Naive thymus-derived CD4-positive, alpha-beta T cell (primary cell): ENCODE measurements around the gene BIRC7. TPM values are rescaled to one million over a fixed set of nuclear protein-coding genes. Genes with fewer than 3 reads are reported as not detected.

Source experiments
- ATAC-seq: fragments of 150-1000 bp; cut with Tn5 transposase; 2 replicates; pipeline ENCODE4 v1.10.0; 2021; ENCODE audit warnings: mild to moderate bottlenecking, moderate library complexity
- CTCF ChIA-PET: fragments of 350-600 bp; sonication (Branson Sonifier 250); formaldehyde crosslinking; loops from one replicate; lab custom pipeline; 2021; ENCODE audit warnings: antibody characterized with exemption; lab: Charles Lee
- POLR2A ChIA-PET: fragments of 350-600 bp; sonication (Branson Sonifier 250); formaldehyde crosslinking; loops from one replicate; lab custom pipeline; 2021; ENCODE audit warnings: antibody characterized with exemption, inconsistent platforms; lab: Charles Lee
- DNase-seq, 9 donors: peaks; one replicate each; pipeline versions ENCODE4 v3.0.0 to v3.0.0-alpha.2; 2020 to 2022; ENCODE audit warnings: mixed read lengths in 1 of 9
- H3K27ac ChIP-seq: one replicate; pipeline ENCODE4 v1.7.0; 2013; ENCODE audit warnings: mild to moderate bottlenecking, low read depth, low read length, moderate library complexity
- H3K27me3 ChIP-seq, 2 donors: one replicate each; pipeline ENCODE4 v1.7.0; 2013; ENCODE audit warnings: low read length in 2 of 2, mild to moderate bottlenecking in 2 of 2, moderate library complexity in 2 of 2; ENCODE audit not compliant: control insufficient read depth in 2 of 2, insufficient read depth in 2 of 2
- H3K36me3 ChIP-seq, 3 experiments: 1 replicate in 2 of 3; 2 replicates in 1 of 3; pipeline ENCODE4 v1.7.0; 2013; ENCODE audit warnings: low read length in 3 of 3, mild to moderate bottlenecking in 3 of 3, moderate library complexity in 1 of 3; ENCODE audit not compliant: insufficient read depth in 3 of 3, control insufficient read depth in 2 of 3
- H3K4me1 ChIP-seq, 2 donors: one replicate each; pipeline ENCODE4 v1.7.0; 2013; ENCODE audit warnings: low read length in 2 of 2, mild to moderate bottlenecking in 2 of 2, moderate library complexity in 1 of 2; ENCODE audit not compliant: control insufficient read depth in 2 of 2, insufficient read depth in 2 of 2
- H3K4me3 ChIP-seq: 2 replicates; pipeline ENCODE4 v1.7.0; 2013; ENCODE audit warnings: mild to moderate bottlenecking, low read length
- H3K9me3 ChIP-seq, 3 experiments: 1 replicate in 2 of 3; 2 replicates in 1 of 3; pipeline ENCODE4 v1.7.0; 2013; ENCODE audit warnings: low read length in 3 of 3; ENCODE audit not compliant: control insufficient read depth in 2 of 3
- H3K27ac Mint-ChIP-seq, 9 donors: one replicate each; pipeline ENCODE4 v1.8.0; 2020 to 2022; ENCODE audit warnings: mixed read lengths in 9 of 9, mild to moderate bottlenecking in 8 of 9, moderate library complexity in 5 of 9, inconsistent platforms in 2 of 9
- H3K27me3 Mint-ChIP-seq, 5 donors: one replicate each; pipeline ENCODE4 v1.8.0; 2021 to 2022; ENCODE audit warnings: mixed read lengths in 5 of 5, mild to moderate bottlenecking in 1 of 5
- H3K36me3 Mint-ChIP-seq, 5 donors: one replicate each; pipeline ENCODE4 v1.8.0; 2020 to 2022; ENCODE audit warnings: mixed read lengths in 5 of 5, mild to moderate bottlenecking in 3 of 5, inconsistent platforms in 1 of 5
- H3K4me1 Mint-ChIP-seq, 7 donors: one replicate each; pipeline ENCODE4 v1.8.0; 2020 to 2022; ENCODE audit warnings: mixed read lengths in 7 of 7, mild to moderate bottlenecking in 3 of 7, inconsistent platforms in 1 of 7
- H3K4me3 Mint-ChIP-seq, 10 donors: one replicate each; pipeline ENCODE4 v1.8.0; 2020 to 2022; ENCODE audit warnings: mild to moderate bottlenecking in 10 of 10, mixed read lengths in 10 of 10, moderate library complexity in 6 of 10, inconsistent platforms in 2 of 10
- H3K9me3 Mint-ChIP-seq, 11 donors: one replicate each; pipeline ENCODE4 v1.8.0; 2020 to 2022; ENCODE audit warnings: mixed read lengths in 11 of 11, mild to moderate bottlenecking in 4 of 11, inconsistent platforms in 1 of 11, moderate library complexity in 1 of 11
- intact Hi-C, 2 donors: fragments of 100-400 bp; cut with micrococcal nuclease; formaldehyde crosslinking; loops; one replicate each; pipeline ENCODE4 v1.15.1; 2023
- polyA plus RNA-seq, 2 donors: library from polyadenylated mRNA; unstranded; fragments of 300-500 nt; fragmentation: Illumina TruSeq; gene quantifications; one replicate each; pipeline ENCODE4 v1.2.3, GENCODE V29; 2021
- total RNA-seq, 6 experiments: library from RNA in 5 of 6; stranded (reverse) in 5 of 6; gene quantifications; 1 replicate in 5 of 6; 2 replicates in 1 of 6; pipeline ENCODE4 v1.2.3 and lab custom pipeline; 2021 to 2026

BIRC7 gene
- total and polyA plus RNA-seq, 7 experiments from 2014 or later, result not detected

DNA sequence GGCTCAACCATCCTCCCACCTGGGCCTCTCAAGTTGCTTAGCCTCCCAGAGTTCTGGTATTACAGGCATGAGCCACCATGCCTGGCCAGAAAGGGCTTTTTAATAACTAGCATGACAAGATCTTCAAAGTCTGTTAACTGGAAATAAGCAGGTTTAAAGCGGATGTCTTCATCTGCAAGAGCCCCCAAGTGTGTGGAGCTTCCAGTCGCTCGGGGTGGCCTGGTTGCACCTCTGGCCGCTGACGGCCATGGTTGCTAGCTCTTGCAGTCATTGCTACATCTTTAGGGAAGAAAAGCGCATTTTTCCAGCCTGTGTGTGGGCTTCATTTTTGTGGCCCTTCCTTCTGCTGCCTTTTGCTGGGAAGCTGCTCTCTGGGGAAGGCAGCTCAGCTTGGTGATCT lies 44.7 kb downstream of the BIRC7 start:
- no peak for ATAC-seq
- Histone ChIP-seq H3K9me3 (no peaks in the 10 kb centered on the region), H3K27me3 (no peaks in the 10 kb centered on the region), H3K27ac (no peak overlapping the region), H3K4me1 (no peaks in the 10 kb centered on the region), H3K4me3 (no peak overlapping the region), H3K36me3 (peaks cover 3 to 99% (median 7%) of the 10 kb centered on the region in 3 experiments)
- ChIA-PET CTCF (no interaction called here), POLR2A (no interaction called here)
- Mint-ChIP-seq H3K36me3 (peaks cover 0 to 4% (median 3%) of the 10 kb centered on the region in 5 donors), H3K4me1 (peaks cover 0 to 9% (median 4%) of the 10 kb centered on the region in 7 donors), H3K4me3 (no peak overlapping the region), H3K9me3 (no peaks in the 10 kb centered on the region), H3K27ac (no peak overlapping the region), H3K27me3 (no peaks in the 10 kb centered on the region)
- intact Hi-C loops, result no loop called here
- no peak for DNase-seq

GRCh38 chr20:63280929-63281545 lies 45.3 kb downstream of the BIRC7 start:
- H3K36me3 ChIP-seq, result peaks cover 3 to 99% (median 7%) of the 10 kb centered on the region in 3 experiments
- ChIA-PET POLR2A (interaction anchor here (0.9 kb wide), 1 partner anchor 8 kb away, joined by 4 read pairs; the partner anchor contains the start of gene ARFGAP1), CTCF (no interaction called here)
- Mint-ChIP-seq H3K4me1 (peaks cover 0 to 6% (median 3%) of the 10 kb centered on the region in 7 donors), H3K27ac (no peak overlapping the region), H3K27me3 (no peaks in the 10 kb centered on the region), H3K9me3 (no peaks in the 10 kb centered on the region), H3K4me3 (no peak overlapping the region), H3K36me3 (peaks cover 0 to 4% (median 3%) of the 10 kb centered on the region in 5 donors)
- no peak overlapping the region for H3K4me3 ChIP-seq
- no peaks in the 10 kb centered on the region for H3K4me1 ChIP-seq
- intact Hi-C loops, result no loop called here
- no peak overlapping the region for H3K27ac ChIP-seq
- DNase-seq (no peak), ATAC-seq (no peak)
- H3K27me3 ChIP-seq, result no peaks in the 10 kb centered on the region
- H3K9me3 ChIP-seq, result no peaks in the 10 kb centered on the region

DNA sequence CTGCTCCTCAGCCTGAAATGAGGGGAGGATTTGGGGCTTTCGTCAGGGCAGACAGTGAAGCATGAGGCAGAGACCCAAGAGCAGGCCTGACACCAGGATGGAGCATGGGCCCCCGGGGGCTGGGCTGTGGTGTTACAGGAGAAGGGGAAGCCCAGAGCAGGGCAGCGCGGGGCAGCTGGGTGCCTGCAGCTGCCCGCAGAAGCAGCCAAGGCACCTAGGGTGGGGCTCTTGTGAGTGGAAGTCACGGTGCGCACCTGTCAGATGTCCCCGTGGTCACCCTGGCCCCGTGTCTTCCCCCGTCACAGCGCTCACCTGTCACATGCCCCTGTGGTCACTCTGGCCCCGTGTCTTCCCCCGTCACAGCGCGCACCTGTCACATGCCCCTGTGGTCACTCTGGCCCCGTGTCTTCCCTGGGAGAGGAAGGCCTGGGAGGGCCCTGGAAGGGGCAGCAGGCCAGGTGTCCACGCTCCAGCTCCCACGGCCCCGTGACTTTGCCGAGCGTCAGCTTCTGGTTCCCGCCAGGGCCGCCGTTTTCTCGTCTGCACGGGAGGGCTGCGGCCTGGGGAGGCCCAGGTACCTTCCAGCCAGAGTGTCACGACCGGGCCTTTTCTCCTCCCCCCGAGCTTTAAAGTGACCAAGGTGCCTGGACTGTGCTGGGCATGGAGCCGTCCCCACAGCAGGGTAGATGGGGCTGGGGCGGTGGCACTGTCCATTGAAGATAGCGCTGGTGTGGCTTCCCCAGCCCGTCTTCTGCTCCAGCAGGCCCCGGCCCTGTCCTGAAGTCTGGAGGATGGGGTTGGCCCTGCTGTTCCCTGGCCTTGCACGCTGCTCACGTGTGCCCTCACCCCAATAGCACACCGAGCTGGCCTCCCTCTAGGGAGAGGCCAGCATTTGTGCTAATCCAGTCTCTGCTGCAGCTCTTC lies 46.3 kb downstream of the BIRC7 start:
- Histone ChIP-seq H3K4me3 (no peak overlapping the region), H3K4me1 (no peaks in the 10 kb centered on the region), H3K9me3 (no peaks in the 10 kb centered on the region), H3K27ac (no peak overlapping the region), H3K36me3 (peaks cover 3 to 97% (median 7%) of the 10 kb centered on the region in 3 experiments), H3K27me3 (no peaks in the 10 kb centered on the region)
- no peak for ATAC-seq
- intact Hi-C loops, result no loop called here
- DNase-seq, result no peak
- H3K4me1 Mint-ChIP-seq, result peaks cover 0 to 4% (median 3%) of the 10 kb centered on the region in 7 donors
- POLR2A ChIA-PET, result interaction anchor here (0.9 kb wide), 1 partner anchor 9 kb away, joined by 4 read pairs; the partner anchor contains the start of gene ARFGAP1
- no peaks in the 10 kb centered on the region for H3K27me3 Mint-ChIP-seq
- H3K4me3 Mint-ChIP-seq, result no peak overlapping the region
- H3K27ac Mint-ChIP-seq, result no peak overlapping the region
- CTCF ChIA-PET, result no interaction called here
- H3K9me3 Mint-ChIP-seq, result no peaks in the 10 kb centered on the region
- H3K36me3 Mint-ChIP-seq, result peaks cover 0 to 4% (median 3%) of the 10 kb centered on the region in 5 donors

- H3K9me3 ChIP-seq, result no peaks in the 10 kb centered on the region
- intact Hi-C loops, result no loop called here
- no peaks in the 10 kb centered on the region for H3K9me3 Mint-ChIP-seq
- CTCF ChIA-PET, result no interaction called here
- POLR2A ChIA-PET, result no interaction called here
- H3K4me1 ChIP-seq, result no peaks in the 10 kb centered on the region
- H3K4me3 Mint-ChIP-seq, result no peak overlapping the region
- no peak overlapping the region for H3K27ac ChIP-seq
- H3K36me3 ChIP-seq, result peaks cover 3 to 97% (median 7%) of the 10 kb centered on the region in 3 experiments
- DNase-seq (no peak), ATAC-seq (no peak)
- no peaks in the 10 kb centered on the region for H3K27me3 ChIP-seq
- no peak overlapping the region for H3K4me3 ChIP-seq
- H3K27me3 Mint-ChIP-seq, result no peaks in the 10 kb centered on the region
- no peak overlapping the region for H3K27ac Mint-ChIP-seq
- H3K36me3 Mint-ChIP-seq, result peaks cover 0 to 4% (median 3%) of the 10 kb centered on the region in 5 donors
- H3K4me1 Mint-ChIP-seq, result peaks cover 0 to 4% (median 3%) of the 10 kb centered on the region in 7 donors
Observed at GRCh38 chr20:63282946-63283345, 47.2 kb downstream of the BIRC7 start.

DNA sequence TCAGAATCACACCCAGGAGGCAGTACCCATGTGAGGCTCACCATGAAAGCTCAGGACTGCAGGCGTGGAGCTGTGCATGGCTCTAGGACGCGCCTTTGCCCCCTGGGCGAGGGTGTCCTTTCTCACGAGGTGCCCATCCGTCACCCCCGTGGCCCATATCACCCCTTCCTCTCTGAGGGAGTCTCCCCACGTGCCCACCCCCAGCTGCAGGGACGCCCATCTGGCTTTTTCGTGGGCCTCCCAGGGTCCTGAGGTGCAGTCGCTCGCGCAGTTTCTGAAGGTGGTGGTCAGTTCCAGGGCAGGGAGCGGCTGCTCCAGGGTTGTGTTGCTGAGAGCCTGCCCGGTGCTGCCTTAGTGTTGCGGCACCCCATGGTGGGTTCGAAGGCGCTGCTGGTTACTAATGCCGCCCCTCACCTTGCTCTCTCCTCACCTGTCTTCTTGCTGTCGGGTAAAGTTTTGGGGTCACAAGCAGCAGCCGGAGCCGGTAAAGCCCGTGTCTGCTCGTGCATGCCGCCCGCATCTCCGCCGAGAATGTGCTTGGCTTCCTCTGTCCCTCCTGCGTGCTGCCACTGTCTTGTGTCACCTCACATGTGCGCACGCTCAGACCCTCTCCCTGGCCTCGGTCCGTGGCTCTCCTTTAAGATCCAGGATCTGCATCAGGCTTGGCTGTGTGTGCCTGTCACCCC lies 47.8 kb downstream of the BIRC7 start:
- peaks cover under 1 to 97% (median 7%) of the 10 kb centered on the region in 3 experiments for H3K36me3 ChIP-seq
- Mint-ChIP-seq H3K27me3 (no peaks in the 10 kb centered on the region), H3K4me3 (peak overlapping the region; percentile 47 to 83 (median 77)), H3K36me3 (peaks cover 0 to 8% (median 3%) of the 10 kb centered on the region in 5 donors), H3K4me1 (peaks cover 0 to 4% (median 3%) of the 10 kb centered on the region in 7 donors), H3K9me3 (no peaks in the 10 kb centered on the region), H3K27ac (peak overlapping the region; percentile 39 to 91 (median 65))
- no peaks in the 10 kb centered on the region for H3K27me3 ChIP-seq
- ATAC-seq (no peak), DNase-seq (no peak)
- no peaks in the 10 kb centered on the region for H3K9me3 ChIP-seq
- ChIA-PET CTCF (no interaction called here), POLR2A (interaction anchor here (1.7 kb wide), 1 partner anchor 12 kb away, joined by 5 read pairs; no protein-coding TSS in a partner anchor)
- no peak overlapping the region for H3K4me3 ChIP-seq
- H3K27ac ChIP-seq, result peak overlapping the region; percentile 53
- no peaks in the 10 kb centered on the region for H3K4me1 ChIP-seq
- intact Hi-C loops, result no loop called here

DNA sequence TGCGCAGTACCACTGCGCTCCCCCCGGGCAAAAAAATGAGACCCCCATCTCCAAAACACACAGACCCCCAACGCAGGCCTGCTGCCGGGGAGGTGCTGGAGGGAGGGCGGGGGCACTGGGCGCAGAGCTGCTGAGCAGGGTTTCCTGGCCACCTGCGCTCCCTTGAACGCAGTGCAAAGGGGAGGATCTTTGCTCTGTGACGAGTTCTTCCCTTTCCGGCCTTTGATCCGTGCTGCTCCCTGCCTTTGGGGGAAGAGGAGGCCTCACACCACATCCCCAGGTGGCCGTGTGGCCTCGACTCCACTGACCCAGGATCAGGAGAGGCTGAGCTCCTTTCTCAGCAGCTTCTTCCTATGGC lies 48.4 kb downstream of the BIRC7 start:
- Mint-ChIP-seq H3K4me3 (peak overlapping the region; percentile 60 to 83 (median 77)), H3K4me1 (peaks cover 0 to 4% (median 3%) of the 10 kb centered on the region in 7 donors), H3K27ac (peak overlapping the region; percentile 39 to 91 (median 65)), H3K36me3 (peaks cover 0 to 13% (median 3%) of the 10 kb centered on the region in 5 donors), H3K9me3 (no peaks in the 10 kb centered on the region), H3K27me3 (no peaks in the 10 kb centered on the region)
- no peaks in the 10 kb centered on the region for H3K27me3 ChIP-seq
- no peak overlapping the region for H3K4me3 ChIP-seq
- H3K9me3 ChIP-seq, result no peaks in the 10 kb centered on the region
- POLR2A ChIA-PET, result interaction anchor here (1.7 kb wide), 1 partner anchor 12 kb away, joined by 5 read pairs; no protein-coding TSS in a partner anchor
- no peaks in the 10 kb centered on the region for H3K4me1 ChIP-seq
- H3K36me3 ChIP-seq, result peaks cover 0 to 97% (median 2%) of the 10 kb centered on the region in 3 experiments
- H3K27ac ChIP-seq, result peak overlapping the region; percentile 53
- ATAC-seq (peak; percentile 45), DNase-seq (peak in 4 of 9 donors; percentile 13 to 19 (median 18))
- intact Hi-C loops, result no loop called here
- CTCF ChIA-PET, result interaction anchor here (1.4 kb wide), 1 partner anchor 11 kb away, joined by 3 read pairs; no protein-coding TSS in a partner anchor
